Naive thymus-derived CD4-positive, alpha-beta T cell (primary cell): Measurements from ENCODE around the gene MARK3. TPM values are rescaled to one million over a fixed set of nuclear protein-coding genes. Genes with fewer than 3 reads are reported as not detected.

ENCODE experiments used
- ATAC-seq: fragments of 150-1000 bp; cut with Tn5 transposase; 2 replicates; pipeline ENCODE4 v1.10.0; 2021; ENCODE audit warnings: mild to moderate bottlenecking, moderate library complexity
- CTCF ChIA-PET: fragments of 350-600 bp; sonication (Branson Sonifier 250); formaldehyde crosslinking; loops from one replicate; lab custom pipeline; 2021; ENCODE audit warnings: antibody characterized with exemption; lab: Charles Lee
- POLR2A ChIA-PET: fragments of 350-600 bp; sonication (Branson Sonifier 250); formaldehyde crosslinking; loops from one replicate; lab custom pipeline; 2021; ENCODE audit warnings: antibody characterized with exemption, inconsistent platforms; lab: Charles Lee
- DNase-seq, 9 donors: peaks; one replicate each; pipeline versions ENCODE4 v3.0.0 to v3.0.0-alpha.2; 2020 to 2022; ENCODE audit warnings: mixed read lengths in 1 of 9
- H3K27ac ChIP-seq: one replicate; pipeline ENCODE4 v1.7.0; 2013; ENCODE audit warnings: mild to moderate bottlenecking, low read depth, low read length, moderate library complexity
- H3K27me3 ChIP-seq, 2 donors: one replicate each; pipeline ENCODE4 v1.7.0; 2013; ENCODE audit warnings: low read length in 2 of 2, mild to moderate bottlenecking in 2 of 2, moderate library complexity in 2 of 2; ENCODE audit not compliant: control insufficient read depth in 2 of 2, insufficient read depth in 2 of 2
- H3K36me3 ChIP-seq, 3 experiments: 1 replicate in 2 of 3; 2 replicates in 1 of 3; pipeline ENCODE4 v1.7.0; 2013; ENCODE audit warnings: low read length in 3 of 3, mild to moderate bottlenecking in 3 of 3, moderate library complexity in 1 of 3; ENCODE audit not compliant: insufficient read depth in 3 of 3, control insufficient read depth in 2 of 3
- H3K4me1 ChIP-seq, 2 donors: one replicate each; pipeline ENCODE4 v1.7.0; 2013; ENCODE audit warnings: low read length in 2 of 2, mild to moderate bottlenecking in 2 of 2, moderate library complexity in 1 of 2; ENCODE audit not compliant: control insufficient read depth in 2 of 2, insufficient read depth in 2 of 2
- H3K4me3 ChIP-seq: 2 replicates; pipeline ENCODE4 v1.7.0; 2013; ENCODE audit warnings: mild to moderate bottlenecking, low read length
- H3K9me3 ChIP-seq, 3 experiments: 1 replicate in 2 of 3; 2 replicates in 1 of 3; pipeline ENCODE4 v1.7.0; 2013; ENCODE audit warnings: low read length in 3 of 3; ENCODE audit not compliant: control insufficient read depth in 2 of 3
- H3K27ac Mint-ChIP-seq, 9 donors: one replicate each; pipeline ENCODE4 v1.8.0; 2020 to 2022; ENCODE audit warnings: mixed read lengths in 9 of 9, mild to moderate bottlenecking in 8 of 9, moderate library complexity in 5 of 9, inconsistent platforms in 2 of 9
- H3K27me3 Mint-ChIP-seq, 5 donors: one replicate each; pipeline ENCODE4 v1.8.0; 2021 to 2022; ENCODE audit warnings: mixed read lengths in 5 of 5, mild to moderate bottlenecking in 1 of 5
- H3K36me3 Mint-ChIP-seq, 5 donors: one replicate each; pipeline ENCODE4 v1.8.0; 2020 to 2022; ENCODE audit warnings: mixed read lengths in 5 of 5, mild to moderate bottlenecking in 3 of 5, inconsistent platforms in 1 of 5
- H3K4me1 Mint-ChIP-seq, 7 donors: one replicate each; pipeline ENCODE4 v1.8.0; 2020 to 2022; ENCODE audit warnings: mixed read lengths in 7 of 7, mild to moderate bottlenecking in 3 of 7, inconsistent platforms in 1 of 7
- H3K4me3 Mint-ChIP-seq, 10 donors: one replicate each; pipeline ENCODE4 v1.8.0; 2020 to 2022; ENCODE audit warnings: mild to moderate bottlenecking in 10 of 10, mixed read lengths in 10 of 10, moderate library complexity in 6 of 10, inconsistent platforms in 2 of 10
- H3K9me3 Mint-ChIP-seq, 11 donors: one replicate each; pipeline ENCODE4 v1.8.0; 2020 to 2022; ENCODE audit warnings: mixed read lengths in 11 of 11, mild to moderate bottlenecking in 4 of 11, inconsistent platforms in 1 of 11, moderate library complexity in 1 of 11
- intact Hi-C, 2 donors: fragments of 100-400 bp; cut with micrococcal nuclease; formaldehyde crosslinking; loops; one replicate each; pipeline ENCODE4 v1.15.1; 2023
- polyA plus RNA-seq, 2 donors: library from polyadenylated mRNA; unstranded; fragments of 300-500 nt; fragmentation: Illumina TruSeq; gene quantifications; one replicate each; pipeline ENCODE4 v1.2.3, GENCODE V29; 2021
- total RNA-seq, 6 experiments: library from RNA in 5 of 6; stranded (reverse) in 5 of 6; gene quantifications; 1 replicate in 5 of 6; 2 replicates in 1 of 6; pipeline ENCODE4 v1.2.3 and lab custom pipeline; 2021 to 2026

The MARK3 gene
- total and polyA plus RNA-seq, 7 experiments from 2014 or later: 28.2 to 133 (median 100) TPM

DNA sequence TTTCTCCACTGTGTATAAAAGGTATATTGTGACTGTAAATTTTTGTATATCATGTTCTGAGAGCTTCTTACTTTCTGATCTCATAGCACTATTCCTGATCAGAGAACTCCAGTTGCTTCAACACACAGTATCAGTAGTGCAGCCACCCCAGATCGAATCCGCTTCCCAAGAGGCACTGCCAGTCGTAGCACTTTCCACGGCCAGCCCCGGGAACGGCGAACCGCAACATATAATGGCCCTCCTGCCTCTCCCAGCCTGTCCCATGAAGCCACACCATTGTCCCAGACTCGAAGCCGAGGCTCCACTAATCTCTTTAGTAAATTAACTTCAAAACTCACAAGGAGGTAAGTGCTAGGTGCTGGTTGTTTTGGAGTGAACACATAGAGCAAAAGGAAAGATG, 106.5 kb downstream of the MARK3 start:
- Histone ChIP-seq H3K27me3 (no peaks in the 10 kb centered on the region), H3K36me3 (peaks cover 0 to 82% (median 13%) of the 10 kb centered on the region in 3 experiments), H3K4me1 (no peaks in the 10 kb centered on the region), H3K4me3 (no peak overlapping the region), H3K27ac (no peak overlapping the region), H3K9me3 (no peaks in the 10 kb centered on the region)
- Mint-ChIP-seq H3K36me3 (peaks cover 0 to 23% (median 8%) of the 10 kb centered on the region in 5 donors), H3K4me3 (no peak overlapping the region), H3K27ac (no peak overlapping the region), H3K4me1 (peaks cover 0 to 2% (median 0%) of the 10 kb centered on the region in 7 donors), H3K9me3 (no peaks in the 10 kb centered on the region), H3K27me3 (no peaks in the 10 kb centered on the region)
- ChIA-PET POLR2A (no interaction called here), CTCF (interaction anchor here (0.6 to 1.5 kb wide), 2 partner anchors 11 to 297 kb away, joined by 5 read pairs; no protein-coding TSS in a partner anchor)
- no peak for DNase-seq
- no peak for ATAC-seq
- intact Hi-C loops: no loop called here

DNA sequence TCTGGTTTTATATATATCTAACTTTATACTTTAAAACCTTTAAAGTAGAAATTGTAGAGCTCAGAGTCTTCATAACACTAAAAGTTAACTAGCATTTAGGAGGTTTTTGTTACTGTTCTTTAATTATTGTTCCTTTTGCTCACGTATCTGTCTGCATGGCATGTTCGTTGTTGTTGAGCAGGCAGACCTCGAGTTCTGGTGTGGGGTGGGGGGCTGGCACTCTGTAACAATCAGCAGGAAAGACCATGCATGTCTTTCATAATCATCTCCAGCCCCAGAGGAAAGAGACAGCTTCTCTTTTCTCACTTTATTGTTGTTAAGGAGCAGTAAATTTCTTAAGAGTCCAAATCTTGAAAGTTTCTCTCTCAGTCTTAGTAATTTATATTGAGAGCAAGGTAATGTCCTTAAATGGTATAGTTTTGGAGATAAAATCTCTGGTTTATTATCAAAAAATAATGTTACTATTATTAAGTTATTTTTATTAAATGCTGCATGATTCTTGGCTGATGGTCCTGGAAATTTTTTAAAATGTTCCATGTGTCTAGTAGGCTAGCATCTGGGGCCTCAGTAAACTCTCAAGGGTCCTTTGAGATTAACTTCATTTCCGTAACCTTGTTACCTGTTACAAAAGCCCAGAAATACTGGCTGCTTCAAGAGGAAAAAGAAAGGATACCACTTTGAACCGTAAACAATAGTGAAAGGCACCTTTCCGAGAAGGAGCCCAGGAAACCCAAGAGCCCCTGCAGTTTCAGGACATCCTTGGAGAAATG, 107.1 kb downstream of the MARK3 start:
- H3K9me3 ChIP-seq: no peaks in the 10 kb centered on the region
- no peak overlapping the region for H3K27ac ChIP-seq
- intact Hi-C loops: no loop called here
- DNase-seq (no peak), ATAC-seq (no peak)
- H3K27ac Mint-ChIP-seq: no peak overlapping the region
- H3K9me3 Mint-ChIP-seq: no peaks in the 10 kb centered on the region
- peaks cover 0 to 2% (median 0%) of the 10 kb centered on the region in 7 donors for H3K4me1 Mint-ChIP-seq
- H3K4me1 ChIP-seq: no peaks in the 10 kb centered on the region
- no peaks in the 10 kb centered on the region for H3K27me3 Mint-ChIP-seq
- H3K27me3 ChIP-seq: no peaks in the 10 kb centered on the region
- H3K36me3 Mint-ChIP-seq: peaks cover 0 to 21% (median 8%) of the 10 kb centered on the region in 5 donors
- H3K36me3 ChIP-seq: peaks cover 0 to 80% (median 13%) of the 10 kb centered on the region in 3 experiments
- ChIA-PET CTCF (interaction anchor here (0.6 to 1.5 kb wide), 2 partner anchors 10 to 296 kb away, joined by 5 read pairs; no protein-coding TSS in a partner anchor), POLR2A (no interaction called here)
- H3K4me3 Mint-ChIP-seq: no peak overlapping the region
- no peak overlapping the region for H3K4me3 ChIP-seq

DNA sequence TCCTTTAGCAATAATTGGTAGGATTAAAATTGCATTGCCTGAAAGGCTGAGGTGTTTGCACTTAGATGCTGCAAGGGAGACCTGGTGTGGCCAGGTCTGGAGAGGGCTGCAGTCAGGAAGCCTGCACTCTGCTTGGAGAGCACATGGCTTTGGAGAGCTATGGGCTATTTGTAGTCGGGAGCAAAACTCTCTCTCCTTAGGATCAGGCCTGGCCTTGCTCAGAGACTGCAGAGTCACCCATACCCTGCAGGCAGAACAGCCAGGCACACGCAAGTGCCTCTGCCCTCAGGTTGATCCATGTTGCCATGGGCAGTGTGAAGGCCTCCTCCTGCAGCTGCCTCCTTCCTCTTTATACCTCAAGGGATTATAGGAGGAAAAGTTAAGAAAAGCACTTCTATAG, 110.6 kb downstream of the MARK3 start:
- intact Hi-C loops: no loop called here
- no peaks in the 10 kb centered on the region for H3K27me3 Mint-ChIP-seq
- Histone ChIP-seq H3K4me3 (no peak overlapping the region), H3K9me3 (no peaks in the 10 kb centered on the region), H3K4me1 (no peaks in the 10 kb centered on the region), H3K36me3 (peaks cover 0 to 60% (median 13%) of the 10 kb centered on the region in 3 experiments), H3K27ac (no peak overlapping the region), H3K27me3 (no peaks in the 10 kb centered on the region)
- peaks cover 0 to 18% (median 7%) of the 10 kb centered on the region in 5 donors for H3K36me3 Mint-ChIP-seq
- H3K27ac Mint-ChIP-seq: peak overlapping the region in 1 of 9 donors; percentile 44
- ChIA-PET POLR2A (no interaction called here), CTCF (interaction anchor here (0.7 kb wide), 1 partner anchor 173 kb away, joined by 3 read pairs; no protein-coding TSS in a partner anchor)
- H3K4me3 Mint-ChIP-seq: no peak overlapping the region
- no peak for ATAC-seq
- peaks cover 7 to 11% (median 9%) of the 10 kb centered on the region in 7 donors for H3K4me1 Mint-ChIP-seq
- no peak for DNase-seq
- H3K9me3 Mint-ChIP-seq: no peaks in the 10 kb centered on the region

DNA sequence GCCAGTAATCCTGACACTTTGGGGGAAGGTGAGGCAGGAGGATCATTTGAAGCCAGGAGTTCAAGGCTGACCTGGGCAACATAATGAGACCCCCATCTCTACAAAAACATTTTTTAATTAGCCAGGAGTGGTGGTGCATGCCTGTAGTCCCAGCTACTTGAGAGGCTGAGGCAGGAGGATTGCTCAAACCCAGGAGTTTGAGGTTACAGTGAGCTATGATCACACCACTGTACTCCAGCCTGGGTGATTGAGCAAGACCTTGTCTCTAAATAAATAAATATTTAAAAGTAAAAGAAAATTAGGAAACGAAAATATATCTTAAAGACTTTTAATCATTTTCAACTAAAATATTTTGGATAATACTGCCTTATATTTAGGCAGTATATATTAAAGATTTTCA, 111.6 kb downstream of the MARK3 start:
- Mint-ChIP-seq H3K27ac (no peak overlapping the region), H3K4me3 (no peak overlapping the region), H3K9me3 (no peaks in the 10 kb centered on the region), H3K4me1 (peaks cover 6 to 11% (median 9%) of the 10 kb centered on the region in 7 donors), H3K27me3 (no peaks in the 10 kb centered on the region), H3K36me3 (peaks cover 0 to 18% (median 4%) of the 10 kb centered on the region in 5 donors)
- Histone ChIP-seq H3K4me3 (no peak overlapping the region), H3K27ac (no peak overlapping the region), H3K36me3 (peaks cover 0 to 60% (median 4%) of the 10 kb centered on the region in 3 experiments), H3K9me3 (no peaks in the 10 kb centered on the region), H3K4me1 (no peaks in the 10 kb centered on the region), H3K27me3 (no peaks in the 10 kb centered on the region)
- DNase-seq (peak in 1 of 9 donors; percentile 3), ATAC-seq (no peak)
- ChIA-PET CTCF (interaction anchor here (0.7 kb wide), 2 partner anchors 174 to 392 kb away, joined by 3 read pairs; no protein-coding TSS in a partner anchor), POLR2A (no interaction called here)
- intact Hi-C loops: no loop called here

DNA sequence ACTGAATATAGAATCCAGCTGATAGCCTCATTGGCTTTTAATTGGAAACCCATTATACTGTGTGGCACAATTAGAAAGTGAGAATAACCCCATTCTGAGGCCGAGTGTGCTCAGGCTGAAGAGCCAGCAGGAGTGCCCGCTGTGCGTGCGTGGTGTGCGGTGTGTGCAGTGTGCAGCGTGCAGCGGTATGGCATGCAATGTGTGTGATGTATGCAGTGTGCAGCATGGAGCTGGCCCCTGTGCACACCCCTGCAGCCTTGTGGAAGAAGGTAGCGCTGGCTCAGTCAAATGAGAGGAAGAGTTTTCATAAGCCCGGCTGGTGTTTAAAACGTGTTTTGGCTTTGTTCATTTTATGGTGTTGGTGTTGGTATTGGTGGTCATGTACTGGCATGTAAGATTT, 114.5 kb downstream of the MARK3 start:
- CTCF ChIA-PET: interaction anchor here (0.6 to 1.7 kb wide), 3 partner anchors 19 to 335 kb away, joined by 3 to 5 read pairs (median 4); no protein-coding TSS in a partner anchor
- peaks cover 6 to 61% (median 12%) of the 10 kb centered on the region in 3 experiments for H3K36me3 ChIP-seq
- H3K36me3 Mint-ChIP-seq: peaks cover 3 to 37% (median 15%) of the 10 kb centered on the region in 5 donors

DNA sequence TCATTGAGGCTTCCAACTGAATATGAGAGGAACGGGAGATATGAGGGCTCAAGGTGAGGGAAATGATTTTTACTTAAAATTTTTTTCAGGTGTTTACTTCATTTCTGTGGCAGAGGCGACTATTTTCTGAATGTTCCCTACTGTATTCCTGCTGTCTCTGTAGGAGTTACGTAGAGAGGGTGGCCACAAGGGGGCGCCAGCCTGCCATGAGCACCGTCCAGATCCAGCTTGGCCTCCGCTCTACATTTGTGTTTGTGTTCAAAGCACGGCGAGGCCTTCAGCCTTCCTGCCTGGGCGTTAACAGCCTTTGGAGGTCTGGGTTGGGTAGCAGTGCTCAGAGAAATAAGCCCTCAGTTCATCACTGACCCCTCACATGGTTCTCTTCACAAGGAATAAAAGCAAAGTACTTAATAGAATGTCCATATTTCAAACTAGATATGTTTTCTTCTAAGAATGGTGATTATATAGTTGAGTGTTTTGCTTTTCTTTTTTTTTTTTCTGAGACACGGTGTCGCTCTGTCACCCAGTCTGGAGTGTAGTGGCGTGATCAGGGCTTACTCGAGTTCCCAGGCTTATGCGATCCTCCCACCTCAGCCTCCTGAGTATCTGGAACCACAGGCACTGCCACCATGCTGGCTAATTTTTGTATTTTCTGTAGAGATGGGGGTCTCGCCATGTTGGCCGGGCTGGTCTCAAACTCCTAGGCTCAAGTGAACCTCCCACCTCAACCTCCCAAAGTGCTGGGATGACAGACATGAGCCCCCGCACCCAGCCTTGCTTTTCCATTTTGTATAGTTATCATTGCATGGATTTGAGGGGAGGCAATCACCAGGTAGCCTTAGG, 115.2 kb downstream of the MARK3 start:
- Mint-ChIP-seq H3K27ac (peak overlapping the region in 8 of 9 donors; percentile 6 to 89 (median 51)), H3K27me3 (no peaks in the 10 kb centered on the region), H3K36me3 (peaks cover 3 to 43% (median 15%) of the 10 kb centered on the region in 5 donors), H3K4me3 (no peak overlapping the region), H3K4me1 (peaks cover 6 to 12% (median 9%) of the 10 kb centered on the region in 7 donors), H3K9me3 (no peaks in the 10 kb centered on the region)
- Histone ChIP-seq H3K9me3 (no peaks in the 10 kb centered on the region), H3K4me1 (no peaks in the 10 kb centered on the region), H3K27me3 (no peaks in the 10 kb centered on the region), H3K4me3 (no peak overlapping the region), H3K27ac (no peak overlapping the region), H3K36me3 (peaks cover 9 to 63% (median 12%) of the 10 kb centered on the region in 3 experiments)
- intact Hi-C loops: loop anchor here (1.0 to 2.0 kb wide), 2 partner anchors 18 to 46 kb away; no protein-coding TSS in a partner anchor
- ATAC-seq (peak; percentile 96), DNase-seq (peak; percentile 57 to 77 (median 72))
- CTCF ChIA-PET: interaction anchor here (0.6 to 1.7 kb wide), 4 partner anchors 18 to 619 kb away, joined by 3 to 5 read pairs (median 4); no protein-coding TSS in a partner anchor
- POLR2A ChIA-PET: no interaction called here

More for the DNA sequence above, 114.5 kb downstream of the MARK3 start:
- no peaks in the 10 kb centered on the region for H3K27me3 ChIP-seq
- ATAC-seq (peak; percentile 50), DNase-seq (no peak)
- peaks cover 6 to 11% (median 9%) of the 10 kb centered on the region in 7 donors for H3K4me1 Mint-ChIP-seq
- no peak overlapping the region for H3K27ac ChIP-seq
- H3K27ac Mint-ChIP-seq: peak overlapping the region in 3 of 9 donors; percentile 49 to 80 (median 70)
- POLR2A ChIA-PET: interaction anchor here (0.6 kb wide), 1 partner anchor 161 kb away, joined by 3 read pairs; no protein-coding TSS in a partner anchor
- H3K4me3 Mint-ChIP-seq: no peak overlapping the region
- no peaks in the 10 kb centered on the region for H3K27me3 Mint-ChIP-seq
- intact Hi-C loops: loop anchor here (1.0 to 2.0 kb wide), 2 partner anchors 19 to 47 kb away; no protein-coding TSS in a partner anchor
- H3K4me1 ChIP-seq: no peaks in the 10 kb centered on the region
- H3K9me3 Mint-ChIP-seq: no peaks in the 10 kb centered on the region
- no peaks in the 10 kb centered on the region for H3K9me3 ChIP-seq
- H3K4me3 ChIP-seq: no peak overlapping the region
